ENCODE data around the gene CPSF4L. TPM values are rescaled to one million over a fixed set of nuclear protein-coding genes. Genes with fewer than 3 reads are reported as not detected.

Gene CPSF4L
- total RNA-seq, 1 experiment from 2014 or later = not detected

GRCh38 chr17:73199751-73200317, 61.8 kb downstream of the CPSF4L start:
- in situ Hi-C loops (cut with HindIII; ENCODE audit: low pct_unique_long_range_greater_than_20kb, low sequenced_read_pairs) = no loop called here
- no peaks in the 10 kb centered on the region for H3K27me3 ChIP-seq (ENCODE audit: control insufficient read depth, insufficient read depth, low read length)

GRCh38 chr17:73198930-73199260, 62.8 kb downstream of the CPSF4L start:
- BruUV-seq (replicated peaks) = no TSS peak
- no peaks in the 10 kb centered on the region for H3K9me3 ChIP-seq (ENCODE audit: control insufficient read depth, insufficient read depth, low read depth, low read length)
- DNase-seq (ENCODE audit: low read depth, low spot score) = no peak
- intact Hi-C loops (cut with micrococcal nuclease; ENCODE audit: unreplicated experiment) = no loop called here
- in situ Hi-C loops (cut with HindIII; ENCODE audit: low pct_unique_long_range_greater_than_20kb, low sequenced_read_pairs) = no loop called here
- no peaks in the 10 kb centered on the region for H3K27me3 ChIP-seq (ENCODE audit: control insufficient read depth, insufficient read depth, low read length)
- H3K27ac ChIP-seq (ENCODE audit: low read length) = no peak overlapping the region
- peak; percentile 51; the same call in 1 of the 2 replicates for TF ChIP-seq POLR2AphosphoS5 (IDR thresholded peaks at IDR 0.05; ENCODE audit: low read depth, low read length)
- no peak for TF ChIP-seq SIN3A (IDR thresholded peaks at IDR 0.05; ENCODE audit: borderline replicate concordance, insufficient read depth, low read depth, low read length)
- no peak for ATAC-seq
- no peak overlapping the region for H3K4me3 ChIP-seq (ENCODE audit: low read depth in 2 of 2, low read length in 2 of 2)
- ChIA-PET POLR2A (interaction anchor here (0.5 kb wide), 1 partner anchor 605 kb away, joined by 3 read pairs; no protein-coding TSS in a partner anchor), CTCF (no interaction called here)
- H3K4me1 ChIP-seq (ENCODE audit: control insufficient read depth, insufficient read depth, low read length) = peaks cover 12% of the 10 kb centered on the region; the same call in 1 of the 2 replicates
- peaks cover 35% of the 10 kb centered on the region for H3K36me3 ChIP-seq (ENCODE audit: control insufficient read depth, insufficient read depth, low read length)

More at GRCh38 chr17:73199751-73200317, 61.8 kb downstream of the CPSF4L start:
- no TSS peak for BruUV-seq (replicated peaks)
- DNase-seq (ENCODE audit: low read depth, low spot score) = no peak
- intact Hi-C loops (cut with micrococcal nuclease; ENCODE audit: unreplicated experiment) = no loop called here
- no peaks in the 10 kb centered on the region for H3K9me3 ChIP-seq (ENCODE audit: control insufficient read depth, insufficient read depth, low read depth, low read length)
- H3K27ac ChIP-seq (ENCODE audit: low read length) = no peak overlapping the region
- peaks cover 37% of the 10 kb centered on the region for H3K36me3 ChIP-seq (ENCODE audit: control insufficient read depth, insufficient read depth, low read length)
- no peak for ATAC-seq
- no peak for TF ChIP-seq TCF7L2 (IDR thresholded peaks at IDR 0.05; ENCODE audit: low read depth, low read length)
- TF ChIP-seq POLR2AphosphoS5 (IDR thresholded peaks at IDR 0.05; ENCODE audit: low read depth, low read length) = no peak
- no peak for TF ChIP-seq CTCF (IDR thresholded peaks at IDR 0.05)
- CTCF ChIA-PET = no interaction called here
- POLR2A ChIA-PET = no interaction called here
- H3K4me1 ChIP-seq (ENCODE audit: control insufficient read depth, insufficient read depth, low read length) = peaks cover 11% of the 10 kb centered on the region; the same call in 1 of the 2 replicates
- H3K4me3 ChIP-seq (ENCODE audit: low read depth in 2 of 2, low read length in 2 of 2) = no peak overlapping the region

Other genes starting within 250 kb of the CPSF4L start
- gene SLC39A11, start 169.2 kb downstream of the CPSF4L start, total RNA-seq (2021; ENCODE audit: unreplicated experiment) = 56.1 TPM
- gene SSTR2, start 96.9 kb downstream of the CPSF4L start, total RNA-seq (2021; ENCODE audit: unreplicated experiment) = 0.77 TPM
- gene COG1, start 68.8 kb downstream of the CPSF4L start, total RNA-seq (2021; ENCODE audit: unreplicated experiment) = 41.2 TPM
- 65.9 TPM for gene CDC42EP4, start 50.1 kb upstream of the CPSF4L start, total RNA-seq (2021; ENCODE audit: unreplicated experiment)

Measured in Panc1 (cell line).